Activated CD8-positive, alpha-beta memory T cell treated with anti-CD3 and anti-CD28 coated beads, Interleukin-2, amount 10 ng/mL, durations not matched to agents 7 days and 5 days (primary cell): ENCODE data around the gene NT5DC2. TPM values are rescaled to one million over a fixed set of nuclear protein-coding genes. Genes with fewer than 3 reads are reported as not detected.

Experiments used
- ATAC-seq: fragments of 150-1000 bp; cut with Tn5 transposase; one replicate; pipeline ENCODE4 v1.10.0; 2021; ENCODE audit warnings: moderate library complexity
- CTCF ChIA-PET: fragments of 350-600 bp; sonication (Branson Sonifier 250); formaldehyde crosslinking; loops from one replicate; lab custom pipeline; 2021; ENCODE audit warnings: antibody characterized with exemption; lab: Charles Lee
- DNase-seq: peaks from one replicate; pipeline ENCODE4 v3.0.0-alpha.2; 2020
- H3K27ac Mint-ChIP-seq: one replicate; pipeline ENCODE4 v1.8.0; 2021; ENCODE audit warnings: mild to moderate bottlenecking, mixed read lengths
- H3K27me3 Mint-ChIP-seq: one replicate; pipeline ENCODE4 v1.8.0; 2021; ENCODE audit warnings: mixed read lengths
- H3K36me3 Mint-ChIP-seq: one replicate; pipeline ENCODE4 v1.8.0; 2021; ENCODE audit warnings: mild to moderate bottlenecking, mixed read lengths
- H3K4me1 Mint-ChIP-seq: one replicate; pipeline ENCODE4 v1.8.0; 2021; ENCODE audit warnings: mixed read lengths
- H3K4me3 Mint-ChIP-seq: one replicate; pipeline ENCODE4 v1.8.0; 2021; ENCODE audit warnings: mild to moderate bottlenecking, moderate library complexity, mixed read lengths
- H3K9me3 Mint-ChIP-seq: one replicate; pipeline ENCODE4 v1.8.0; 2022; ENCODE audit warnings: low read depth, mixed read lengths
- total RNA-seq, 2 experiments: library from RNA; stranded (reverse); gene quantifications; one replicate each; pipeline ENCODE4 v1.2.3, GENCODE V29; 2021

NT5DC2 gene
- total RNA-seq, 2 experiments from 2014 or later: 38.7 to 54.5 TPM

GRCh38 chr3:52518723-52519444, 14.8 kb downstream of the NT5DC2 start:
- no peaks in the 10 kb centered on the region for H3K27me3 Mint-ChIP-seq
- no peaks in the 10 kb centered on the region for H3K9me3 Mint-ChIP-seq
- no peak for ATAC-seq
- no peaks in the 10 kb centered on the region for H3K4me1 Mint-ChIP-seq
- no peak overlapping the region for H3K4me3 Mint-ChIP-seq
- peaks cover under 1% of the 10 kb centered on the region for H3K36me3 Mint-ChIP-seq
- CTCF ChIA-PET: no interaction called here
- DNase-seq: no peak
- no peak overlapping the region for H3K27ac Mint-ChIP-seq

DNA sequence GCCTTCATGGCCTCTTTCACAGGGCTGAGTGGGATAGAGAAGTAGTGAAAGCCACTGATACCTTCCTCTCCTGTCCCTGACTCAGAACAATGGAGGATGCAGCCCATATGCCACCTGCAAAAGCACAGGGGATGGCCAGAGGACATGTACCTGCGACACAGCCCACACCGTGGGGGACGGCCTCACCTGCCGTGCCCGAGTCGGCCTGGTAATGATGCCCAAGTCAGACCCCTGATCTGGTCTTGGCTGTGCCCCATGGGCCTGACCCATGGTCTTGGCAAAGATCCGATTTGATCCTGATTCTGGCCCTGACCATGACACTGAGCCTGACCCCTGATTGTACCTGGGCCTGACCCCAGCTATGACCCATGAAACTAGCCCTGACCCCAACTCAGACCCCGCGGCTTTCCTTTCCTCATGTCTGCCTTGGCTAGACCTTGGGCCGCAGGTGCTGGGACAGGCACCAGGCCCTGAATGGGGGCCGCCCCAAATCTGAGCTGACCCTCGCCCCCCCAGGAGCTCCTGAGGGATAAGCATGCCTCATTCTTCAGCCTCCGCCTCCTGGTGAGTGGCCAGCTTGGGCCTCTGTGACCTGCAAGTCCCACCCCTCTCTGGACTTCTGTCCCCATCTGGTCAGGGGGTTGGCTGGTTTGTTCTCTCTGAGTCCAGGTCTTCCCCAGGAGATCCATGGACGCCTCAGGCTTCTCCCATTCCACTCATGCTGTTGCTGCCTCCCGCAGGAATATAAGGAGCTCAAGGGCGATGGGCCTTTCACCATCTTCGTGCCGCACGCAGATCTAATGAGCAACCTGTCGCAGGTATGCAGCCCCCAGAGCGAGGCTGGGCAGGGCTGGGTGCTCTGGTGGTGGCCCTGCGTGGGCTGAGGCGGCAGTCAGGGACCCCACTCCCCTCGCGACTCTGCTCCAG, 15.6 kb downstream of the NT5DC2 start:
- Mint-ChIP-seq H3K36me3 (no peaks in the 10 kb centered on the region), H3K9me3 (no peaks in the 10 kb centered on the region), H3K4me3 (no peak overlapping the region), H3K27ac (no peak overlapping the region), H3K27me3 (no peaks in the 10 kb centered on the region), H3K4me1 (peaks cover under 1% of the 10 kb centered on the region)
- CTCF ChIA-PET: no interaction called here
- no peak for ATAC-seq
- no peak for DNase-seq

DNA sequence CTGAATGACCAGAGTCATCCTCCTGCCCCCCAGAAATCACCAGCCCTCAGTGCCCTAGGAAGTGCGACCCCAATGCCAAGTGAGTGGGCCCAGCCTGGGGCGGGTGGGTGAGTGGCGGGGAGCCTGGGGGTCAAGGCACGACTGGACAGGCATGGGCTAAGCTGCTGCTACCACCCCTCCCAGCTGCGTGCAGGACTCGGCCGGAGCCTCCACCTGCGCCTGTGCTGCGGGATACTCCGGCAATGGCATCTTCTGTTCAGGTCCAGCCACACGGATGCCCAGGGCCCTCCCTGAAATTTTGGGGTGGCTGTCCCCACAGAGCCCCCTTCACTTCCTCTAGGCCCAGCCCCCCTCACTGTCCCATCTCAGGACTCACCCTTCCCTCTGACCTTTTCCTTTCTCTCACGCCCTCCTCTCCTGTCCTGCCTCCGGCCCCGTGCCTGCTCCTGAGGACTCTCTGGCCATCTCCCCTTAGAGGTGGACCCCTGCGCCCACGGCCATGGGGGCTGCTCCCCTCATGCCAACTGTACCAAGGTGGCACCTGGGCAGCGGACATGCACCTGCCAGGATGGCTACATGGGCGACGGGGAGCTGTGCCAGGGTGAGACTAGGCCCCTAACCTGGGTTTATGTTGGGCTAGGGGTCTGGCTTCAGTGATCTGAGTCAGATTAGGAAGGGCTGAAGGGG, 17.0 kb downstream of the NT5DC2 start:
- no peaks in the 10 kb centered on the region for H3K9me3 Mint-ChIP-seq
- no peak overlapping the region for H3K4me3 Mint-ChIP-seq
- DNase-seq (no peak), ATAC-seq (no peak)
- no peaks in the 10 kb centered on the region for H3K27me3 Mint-ChIP-seq
- no peaks in the 10 kb centered on the region for H3K36me3 Mint-ChIP-seq
- H3K27ac Mint-ChIP-seq: no peak overlapping the region
- H3K4me1 Mint-ChIP-seq: peaks cover 2% of the 10 kb centered on the region
- CTCF ChIA-PET: no interaction called here

- Mint-ChIP-seq H3K4me1 (peaks cover 2% of the 10 kb centered on the region), H3K4me3 (no peak overlapping the region), H3K36me3 (no peaks in the 10 kb centered on the region), H3K27ac (no peak overlapping the region), H3K9me3 (no peaks in the 10 kb centered on the region), H3K27me3 (no peaks in the 10 kb centered on the region)
- CTCF ChIA-PET: no interaction called here
- ATAC-seq: no peak
- DNase-seq: no peak
Measured at GRCh38 chr3:52515192-52515591, 18.5 kb downstream of the NT5DC2 start.

GRCh38 chr3:52514576-52514975, 19.1 kb downstream of the NT5DC2 start:
- CTCF ChIA-PET: no interaction called here
- no peaks in the 10 kb centered on the region for H3K9me3 Mint-ChIP-seq
- ATAC-seq (no peak), DNase-seq (no peak)
- H3K27ac Mint-ChIP-seq: no peak overlapping the region
- no peaks in the 10 kb centered on the region for H3K27me3 Mint-ChIP-seq
- H3K36me3 Mint-ChIP-seq: no peaks in the 10 kb centered on the region
- peaks cover 2% of the 10 kb centered on the region for H3K4me1 Mint-ChIP-seq
- no peak overlapping the region for H3K4me3 Mint-ChIP-seq

DNA sequence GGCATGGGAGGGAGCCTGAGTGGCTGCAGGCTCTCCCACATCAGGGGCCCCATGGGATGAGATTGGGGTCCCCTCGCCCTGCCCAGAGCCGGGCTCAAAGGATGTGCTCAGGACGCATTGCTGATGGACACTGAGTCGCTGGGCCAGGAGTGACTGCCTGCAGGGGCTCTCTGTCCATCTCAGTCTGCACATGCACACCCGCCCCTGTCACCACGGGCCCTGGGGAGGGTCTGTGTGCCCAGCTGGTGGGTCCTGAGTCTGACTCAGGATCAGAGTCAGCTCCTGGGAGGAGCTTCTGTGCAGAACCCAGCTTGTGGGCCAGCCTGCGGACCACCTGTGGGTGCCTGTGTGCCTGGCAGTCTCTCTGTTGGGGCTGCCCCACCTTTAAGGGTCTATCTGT, 20.4 kb downstream of the NT5DC2 start:
- ATAC-seq (no peak), DNase-seq (no peak)
- Mint-ChIP-seq H3K27ac (no peak overlapping the region), H3K4me1 (peaks cover 2% of the 10 kb centered on the region), H3K9me3 (no peaks in the 10 kb centered on the region), H3K36me3 (no peaks in the 10 kb centered on the region), H3K4me3 (no peak overlapping the region), H3K27me3 (no peaks in the 10 kb centered on the region)
- CTCF ChIA-PET: no interaction called here

DNA sequence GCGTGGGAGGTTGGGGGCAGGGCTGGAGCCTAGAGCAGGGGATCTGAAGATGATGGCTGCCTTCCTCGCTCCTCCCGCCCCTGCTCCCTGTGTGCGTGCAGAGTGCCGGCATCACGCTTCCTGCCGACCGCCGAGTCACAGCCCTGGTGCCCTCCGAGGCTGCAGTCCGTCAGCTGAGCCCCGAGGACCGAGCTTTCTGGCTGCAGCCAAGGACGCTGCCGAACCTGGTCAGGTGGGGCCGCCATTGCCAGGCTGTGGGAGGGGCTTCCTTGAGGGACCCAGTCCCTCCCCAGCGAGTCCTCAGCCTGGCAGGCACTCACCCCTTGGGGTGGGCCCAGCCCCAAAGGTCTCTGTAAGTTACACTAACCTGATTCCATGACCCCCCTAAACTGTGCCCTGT, 20.9 kb downstream of the NT5DC2 start:
- Mint-ChIP-seq H3K27ac (no peak overlapping the region), H3K36me3 (no peaks in the 10 kb centered on the region), H3K4me1 (peaks cover 2% of the 10 kb centered on the region), H3K27me3 (no peaks in the 10 kb centered on the region), H3K9me3 (no peaks in the 10 kb centered on the region), H3K4me3 (no peak overlapping the region)
- ATAC-seq (no peak), DNase-seq (no peak)
- CTCF ChIA-PET: interaction anchor here (0.5 kb wide), 1 partner anchor 236 kb away, joined by 4 read pairs; no protein-coding TSS in a partner anchor

DNA sequence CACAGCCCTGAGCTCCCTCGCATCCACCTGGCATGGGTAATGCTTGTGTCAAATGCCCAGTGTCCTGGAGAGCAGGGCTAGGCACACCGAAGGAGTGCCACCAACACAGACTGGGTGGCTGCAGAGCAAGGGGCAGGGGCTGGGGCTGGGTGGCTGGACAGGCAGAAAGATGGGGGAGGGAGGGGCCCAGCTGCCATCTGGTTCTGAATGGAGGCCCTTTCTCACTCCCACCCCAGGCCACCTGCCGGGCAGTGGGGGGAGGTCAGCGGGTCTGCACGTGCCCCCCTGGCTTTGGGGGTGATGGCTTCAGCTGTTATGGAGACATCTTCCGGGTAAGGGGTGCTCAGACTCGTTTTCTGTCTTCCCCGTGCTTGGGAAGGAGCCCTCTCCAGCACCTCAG, 21.6 kb downstream of the NT5DC2 start:
- DNase-seq (no peak), ATAC-seq (no peak)
- no peaks in the 10 kb centered on the region for H3K27me3 Mint-ChIP-seq
- no peak overlapping the region for H3K27ac Mint-ChIP-seq
- H3K9me3 Mint-ChIP-seq: no peaks in the 10 kb centered on the region
- peaks cover 2% of the 10 kb centered on the region for H3K4me1 Mint-ChIP-seq
- CTCF ChIA-PET: interaction anchor here (0.5 kb wide), 1 partner anchor 237 kb away, joined by 4 read pairs; no protein-coding TSS in a partner anchor
- H3K36me3 Mint-ChIP-seq: no peaks in the 10 kb centered on the region
- H3K4me3 Mint-ChIP-seq: no peak overlapping the region

DNA sequence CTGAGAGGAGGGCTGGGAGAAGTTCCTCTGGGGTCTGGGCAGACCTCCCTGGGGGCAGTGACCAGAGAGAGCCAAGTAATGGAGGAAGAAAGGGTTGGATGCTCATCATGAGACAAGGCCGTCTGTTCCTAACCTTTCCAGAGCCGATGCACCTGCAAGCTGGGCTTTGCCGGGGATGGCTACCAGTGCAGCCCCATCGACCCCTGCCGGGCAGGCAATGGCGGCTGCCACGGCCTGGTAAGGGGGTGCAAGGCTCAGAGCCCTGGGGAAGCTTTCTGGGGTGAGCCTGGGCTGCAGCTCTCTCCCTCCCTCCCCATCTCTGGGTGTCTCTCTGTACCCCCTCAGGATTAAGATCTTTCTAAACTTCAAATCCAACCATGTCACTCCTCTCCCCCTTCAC, 22.1 kb downstream of the NT5DC2 start:
- no peak for DNase-seq
- Mint-ChIP-seq H3K4me3 (no peak overlapping the region), H3K36me3 (no peaks in the 10 kb centered on the region), H3K27ac (no peak overlapping the region), H3K9me3 (no peaks in the 10 kb centered on the region), H3K27me3 (no peaks in the 10 kb centered on the region), H3K4me1 (peaks cover 2% of the 10 kb centered on the region)
- CTCF ChIA-PET: interaction anchor here (1.4 kb wide), 1 partner anchor 135 kb away, joined by 3 read pairs; no protein-coding TSS in a partner anchor
- ATAC-seq: no peak

- H3K4me3 Mint-ChIP-seq: no peak overlapping the region
- no peak for ATAC-seq
- DNase-seq: no peak
- CTCF ChIA-PET: interaction anchor here (1.4 kb wide), 1 partner anchor 137 kb away, joined by 3 read pairs; no protein-coding TSS in a partner anchor
- no peaks in the 10 kb centered on the region for H3K27me3 Mint-ChIP-seq
- H3K27ac Mint-ChIP-seq: no peak overlapping the region
- no peaks in the 10 kb centered on the region for H3K9me3 Mint-ChIP-seq
- no peaks in the 10 kb centered on the region for H3K36me3 Mint-ChIP-seq
- peaks cover 2% of the 10 kb centered on the region for H3K4me1 Mint-ChIP-seq
Measured at GRCh38 chr3:52509753-52510328, 23.8 kb downstream of the NT5DC2 start.

GRCh38 chr3:52507359-52507758, 26.3 kb downstream of the NT5DC2 start:
- no peak overlapping the region for H3K4me3 Mint-ChIP-seq
- no peaks in the 10 kb centered on the region for H3K27me3 Mint-ChIP-seq

GRCh38 chr3:52506266-52506966, 27.2 kb downstream of the NT5DC2 start:
- no peak overlapping the region for H3K4me3 Mint-ChIP-seq
- H3K27ac Mint-ChIP-seq: no peak overlapping the region
- no peak for ATAC-seq
- H3K9me3 Mint-ChIP-seq: no peaks in the 10 kb centered on the region
- no peak for DNase-seq
- no peaks in the 10 kb centered on the region for H3K36me3 Mint-ChIP-seq
- CTCF ChIA-PET: no interaction called here
- no peaks in the 10 kb centered on the region for H3K4me1 Mint-ChIP-seq
- no peaks in the 10 kb centered on the region for H3K27me3 Mint-ChIP-seq

More at GRCh38 chr3:52507359-52507758, 26.3 kb downstream of the NT5DC2 start:
- no peaks in the 10 kb centered on the region for H3K9me3 Mint-ChIP-seq
- DNase-seq: no peak
- no peaks in the 10 kb centered on the region for H3K4me1 Mint-ChIP-seq
- no peaks in the 10 kb centered on the region for H3K36me3 Mint-ChIP-seq
- H3K27ac Mint-ChIP-seq: no peak overlapping the region
- CTCF ChIA-PET: no interaction called here
- no peak for ATAC-seq
